HepG2 (cell line): ENCODE measurements around the gene DUSP16. TPM values are rescaled to one million over a fixed set of nuclear protein-coding genes. Genes with fewer than 3 reads are reported as not detected.

Experiments
- ATAC-seq: fragments of 200-7000 bp; cut with Tn5 transposase; 3 replicates; pipeline ENCODE4 v1.9.1; 2020; ENCODE audit warnings: mild to moderate bottlenecking, moderate library complexity
- BruUV-seq: library from RNA; stranded (reverse); fragments of 400-500 nt; replicated peaks from 2 replicates; lab custom pipeline; 2021; lab: Mats Ljungman, UMichigan
- CTCF ChIA-PET: fragments of 300-600 bp; formaldehyde crosslinking; extraction: SDS; loops from one replicate; lab custom pipeline; 2021; ENCODE audit warnings: low total read pairs, inconsistent platforms, low intra/inter-chr PET ratio; lab: Yijun Ruan, JAX
- POLR2A ChIA-PET: fragments of 350-600 bp; sonication (Branson Sonifier 250); formaldehyde crosslinking; loops from one replicate; lab custom pipeline; 2020; ENCODE audit warnings: antibody characterized with exemption, inconsistent platforms; lab: Yijun Ruan, JAX
- DNase-seq: peaks from one replicate; pipeline ENCODE4 v3.0.0-alpha.2; 2015; ENCODE audit warnings: low spot score
- FAIRE-seq: peaks from 3 replicates; lab custom pipeline; 2011; peaks lifted over from hg19 to GRCh38; lab: Jason Lieb, UNC
- H2AFZ ChIP-seq: one replicate; pipeline ENCODE4 v1.6.1; 2011; ENCODE audit warnings: low read length, inconsistent platforms
- H3K27ac ChIP-seq: fragments of 300-600 bp; 3 replicates; pipeline ENCODE4 v1.8.0; 2011; ENCODE audit warnings: mixed run types, mild to moderate bottlenecking, mixed read lengths, low read length, inconsistent platforms; ENCODE audit not compliant: insufficient read depth; ENCODE audit errors: extremely low read length
- H3K27me3 ChIP-seq, 2 experiments: fragments of 200-600 bp in 1 of 2; 2 replicates in 1 of 2; 3 replicates in 1 of 2; pipeline versions ENCODE4 v1.6.0 to v1.8.0; 2011; ENCODE audit warnings: low read length in 2 of 2, mild to moderate bottlenecking in 2 of 2, moderate library complexity in 2 of 2, inconsistent platforms in 1 of 2; ENCODE audit not compliant: insufficient read depth in 2 of 2, control insufficient read depth in 1 of 2
- H3K36me3 ChIP-seq, 2 experiments: fragments of 200-600 bp in 1 of 2; replicated peaks in 1 of 2; 2 replicates in 1 of 2; 3 replicates in 1 of 2; pipeline versions ENCODE4 v1.5.1 to v1.8.0; 2011; ENCODE audit warnings: low read length in 2 of 2, inconsistent platforms in 1 of 2; ENCODE audit not compliant: insufficient read depth in 2 of 2, control insufficient read depth in 1 of 2
- H3K4me1 ChIP-seq: 2 replicates; pipeline ENCODE4 v1.5.1; 2012; ENCODE audit warnings: low read length, inconsistent platforms; ENCODE audit not compliant: insufficient read depth
- H3K4me2 ChIP-seq: 2 replicates; pipeline ENCODE4 v1.6.0; 2011; ENCODE audit warnings: low read depth, low read length, inconsistent platforms
- H3K4me3 ChIP-seq, 3 experiments: fragments of 200-600 bp in 1 of 3; sonication (generic), shearing (Covaris generic) in 1 of 3; replicated peaks in 1 of 3; 2 replicates each; pipeline ENCODE4 v1.5.1; 2011 to 2016; ENCODE audit warnings: low read length in 3 of 3, inconsistent platforms in 2 of 3, low read depth in 2 of 3, mild to moderate bottlenecking in 2 of 3, control low read depth in 1 of 3, mixed read lengths in 1 of 3; ENCODE audit not compliant: insufficient read depth in 1 of 3
- H3K79me2 ChIP-seq: one replicate; pipeline ENCODE4 v1.6.1; 2011; ENCODE audit warnings: low read length, inconsistent platforms; ENCODE audit not compliant: insufficient read depth
- H3K9ac ChIP-seq: 2 replicates; pipeline ENCODE4 v1.6.0; 2011; ENCODE audit warnings: mild to moderate bottlenecking, low read depth, low read length, inconsistent platforms; ENCODE audit not compliant: insufficient read depth
- H3K9me3 ChIP-seq: 2 replicates; pipeline ENCODE4 v1.5.1; 2012; ENCODE audit warnings: mild to moderate bottlenecking, low read length
- H4K20me1 ChIP-seq: 2 replicates; pipeline ENCODE4 v1.6.0; 2011; ENCODE audit warnings: inconsistent platforms, mild to moderate bottlenecking, low read length, moderate library complexity; ENCODE audit not compliant: insufficient read depth
- CBX1 ChIP-seq: IDR thresholded peaks from one replicate; pipeline ENCODE4 v1.6.1; 2016; ENCODE audit warnings: antibody characterized with exemption, low read depth
- ERF ChIP-seq: IDR thresholded peaks from 2 replicates; pipeline ENCODE4 v1.6.1; 2018; ENCODE audit warnings: missing biosample characterization, missing genetic modification reagents
- FOXA1 ChIP-seq, 2 experiments: fragments of 450-650 bp in 1 of 2; sonication (generic) in 1 of 2; formaldehyde crosslinking in 1 of 2; IDR thresholded peaks; 2 replicates each; pipeline versions ENCODE4 v1.4.0 to v1.6.1; 2016 to 2020; ENCODE audit warnings: missing genetic modification reagents in 1 of 2
- FOXK2 ChIP-seq: fragments of 450-650 bp; IDR thresholded peaks from 2 replicates; pipeline ENCODE4 v1.6.1; 2016
- GATAD2A ChIP-seq: IDR thresholded peaks from 2 replicates; pipeline ENCODE4 v1.6.1; 2016
- MXD4 ChIP-seq: IDR thresholded peaks from 2 replicates; pipeline ENCODE4 v1.6.1; 2016; ENCODE audit warnings: mild to moderate bottlenecking, missing biosample characterization, missing genetic modification reagents
- MXI1 ChIP-seq: IDR thresholded peaks from 3 replicates; pipeline ENCODE4 v1.6.1; 2012; ENCODE audit warnings: low read depth, low read length, inconsistent platforms, borderline replicate concordance
- NFYB ChIP-seq: sonication (generic); formaldehyde crosslinking; IDR thresholded peaks from 2 replicates; pipeline ENCODE4 v1.4.0; 2020; ENCODE audit warnings: missing genetic modification reagents
- POLR2AphosphoS5 ChIP-seq: IDR thresholded peaks from 2 replicates; pipeline ENCODE4 v1.6.1; 2012; ENCODE audit warnings: low read depth, low read length
- POLR2G ChIP-seq: fragments of 200-400 bp; formaldehyde crosslinking; IDR thresholded peaks from 2 replicates; pipeline ENCODE4 v1.6.1; 2018; ENCODE audit warnings: mild to moderate bottlenecking, low read depth, low read length, moderate library complexity
- RFX1 ChIP-seq: fragments of 450-650 bp; IDR thresholded peaks from 2 replicates; pipeline ENCODE4 v1.6.1; 2017
- TEAD3 ChIP-seq: optimal IDR thresholded peaks from 2 replicates; pipeline ENCODE3; 2016; ENCODE audit warnings: borderline replicate concordance
- YY1 ChIP-seq: IDR thresholded peaks from 2 replicates; pipeline ENCODE4 v1.6.1; 2011; ENCODE audit warnings: low read length, low read depth, moderate library complexity, mild to moderate bottlenecking; ENCODE audit not compliant: insufficient read depth, insufficient replicate concordance
- ZBTB38 ChIP-seq: sonication (generic); formaldehyde crosslinking; IDR thresholded peaks from 2 replicates; pipeline ENCODE4 v1.5.1; 2020; ENCODE audit warnings: mild to moderate bottlenecking, missing genetic modification reagents
- ZNF17 ChIP-seq: sonication (generic); formaldehyde crosslinking; IDR thresholded peaks from 2 replicates; pipeline ENCODE4 v1.5.0; 2020; ENCODE audit warnings: mild to moderate bottlenecking, missing genetic modification reagents
- ZNF256 ChIP-seq: sonication (generic); formaldehyde crosslinking; conservative IDR thresholded peaks from 2 replicates; pipeline ENCODE4 v1.4.0; 2020; ENCODE audit warnings: missing genetic modification reagents
- ZNF629 ChIP-seq: sonication (generic); formaldehyde crosslinking; conservative IDR thresholded peaks from 2 replicates; pipeline ENCODE4 v1.5.0; 2020; ENCODE audit warnings: missing genetic modification reagents
- WGBS: methylation state at CpG from one replicate; pipeline ENCODE4 v1.1.6; 2017; ENCODE audit warnings: low lambda C conversion rate; 5-methylcytosine and 5-hydroxymethylcytosine counted together
- in situ Hi-C: cut with HindIII; loops from 2 replicates; pipeline ENCODE4 v1.10.0; 2017; ENCODE audit warnings: low pct_unique_long_range_greater_than_20kb; ENCODE audit not compliant: extremely low pct_ligation_motif_present
- intact Hi-C: fragments of 100-400 bp; cut with micrococcal nuclease; formaldehyde crosslinking; loops from one replicate; pipeline ENCODE4 v1.10.0; 2022; ENCODE audit not compliant: unreplicated experiment
- polyA plus RNA-seq, 8 experiments: library from polyadenylated mRNA; depleted of rRNA in 3 of 8; stranded (reverse) in 7 of 8; unstranded in 1 of 8; fragments of >200 nt; fragmentation: Illumina TruSeq in 4 of 8; extraction: Trizol in 4 of 8; gene quantifications; 2 replicates each; pipeline versions ENCODE4 v1.2.1 to v1.2.3, GENCODE V29; 2011 to 2016; ENCODE audit warnings: low read depth in 4 of 8, missing spikeins in 1 of 8, mixed read lengths in 1 of 8; ENCODE audit not compliant: insufficient read depth in 1 of 8
- total RNA-seq, 5 experiments: library from RNA; depleted of rRNA; stranded (reverse); fragments of >200 nt; fragmentation: Illumina TruSeq; extraction: Trizol; gene quantifications; 2 replicates each; pipeline ENCODE4 v1.2.3, GENCODE V29; 2016; ENCODE audit warnings: low read depth in 1 of 5
- TF ChIP-seq, protein P1 (sequence below): sonication (generic); formaldehyde crosslinking; IDR thresholded peaks from 2 replicates; pipeline ENCODE4 v1.4.0; 2020; ENCODE audit warnings: missing genetic modification reagents
- TF ChIP-seq, protein P2 (sequence below): IDR thresholded peaks from 2 replicates; pipeline ENCODE4 v1.6.1; 2018; ENCODE audit warnings: missing genetic modification reagents
- TF ChIP-seq, protein P3 (sequence below): IDR thresholded peaks from 2 replicates; pipeline ENCODE4 v1.6.1; 2018; ENCODE audit warnings: missing genetic modification reagents, mild to moderate bottlenecking, missing compliant biosample characterization
- TF ChIP-seq, protein P4 (sequence below): sonication (generic); formaldehyde crosslinking; IDR thresholded peaks from 2 replicates; pipeline ENCODE4 v1.4.0; 2020; ENCODE audit warnings: mild to moderate bottlenecking, missing genetic modification reagents

The DUSP16 gene
- total and polyA plus RNA-seq, 2 of the 13 experiments (the other 11 are each of a cell fraction or from before 2014, with no cell fraction given) = 45.7 to 46.6 TPM

DNA sequence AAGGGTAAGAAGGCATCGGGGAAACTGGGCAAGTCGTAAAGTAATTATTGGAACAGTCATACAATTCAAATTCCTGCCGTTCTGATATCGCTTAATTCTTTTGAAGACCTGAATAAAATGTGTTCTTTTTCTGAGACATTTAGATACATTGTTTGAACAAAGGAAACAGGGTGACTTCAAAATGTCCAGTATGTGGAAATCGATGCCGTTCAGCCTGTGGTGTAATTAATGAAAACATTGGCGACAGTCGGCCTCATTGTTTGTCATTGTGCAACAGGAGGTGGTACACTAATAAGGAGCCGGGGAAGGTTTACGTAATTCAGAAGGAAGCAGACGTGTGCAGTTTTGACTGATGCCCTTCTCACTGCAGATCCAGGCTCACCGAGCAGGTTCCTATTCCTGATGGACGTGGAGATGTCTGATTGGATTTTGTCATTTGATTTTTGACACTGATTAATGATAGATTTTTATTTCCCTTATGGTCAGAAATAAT is 113.1 kb downstream of the DUSP16 start:
- POLR2A ChIA-PET = interaction anchor here (0.7 to 1.5 kb wide), 3 partner anchors 37 to 52 kb away, joined by 3 to 8 read pairs (median 7); no protein-coding TSS in a partner anchor
- H3K27me3 ChIP-seq = no peaks in the 10 kb centered on the region
- DNase-seq (peak; percentile 98), ATAC-seq (peak; percentile 85), FAIRE-seq (peak; percentile 91)
- no peaks in the 10 kb centered on the region for H3K9me3 ChIP-seq
- peak overlapping the region; percentile 62 for H3K9ac ChIP-seq
- H3K4me3 ChIP-seq = peak overlapping the region in 1 of 3 experiments; percentile 26; a peak in 1 of 6 replicates
- H3K36me3 ChIP-seq = no peaks in the 10 kb centered on the region
- WGBS = 2% methylated on average over 13 of the region's 13 CpGs
- in situ Hi-C loops = no loop called here
- CTCF ChIA-PET = no interaction called here
- no peak overlapping the region for H2AFZ ChIP-seq
- H3K4me1 ChIP-seq = peaks cover 68% of the 10 kb centered on the region
- intact Hi-C loops = loop anchor here (2.0 kb wide), 1 partner anchor 51 kb away; no protein-coding TSS in a partner anchor
- no peaks in the 10 kb centered on the region for H3K79me2 ChIP-seq
- H4K20me1 ChIP-seq = no peaks in the 10 kb centered on the region
- no TSS peak for BruUV-seq
- H3K4me2 ChIP-seq = peak overlapping the region; percentile 70
- peak overlapping the region; percentile 75 for H3K27ac ChIP-seq
- TF ChIP-seq ZNF629 (0 out of 2 replicates have a peak, but pooled peaks have one; percentile 41), ZNF256 (no peak), MXD4 (CRISPR knock-in tag) (0 out of 2 replicates have a peak, but pooled peaks have one; percentile 55), POLR2AphosphoS5 (no peak), ERF (peak; percentile 77), NFYB (CRISPR knock-in tag) (no peak), RFX1 (no peak), ZBTB38 (CRISPR knock-in tag) (peak; percentile 28; the same call in 1 of the 2 replicates), YY1 (peak; percentile 8), TEAD3 (CRISPR knock-in tag) (peak; percentile 89), ZNF17 (CRISPR knock-in tag) (no peak), FOXK2 (peak; percentile 64; the same call in 1 of the 2 replicates), POLR2G (0 out of 2 replicates have a peak, but pooled peaks have one; percentile 11), MXI1 (peak; percentile 35; the same call in 1 of the 3 replicates), FOXA1 (IDR thresholded peaks at IDR 0.05) (peak; percentile 13; the same call in 1 of the 2 replicates), FOXA1 (CRISPR knock-in tag; IDR thresholded peaks at IDR 0.05) (peak; percentile 94), GATAD2A (peak; percentile 99), CBX1 (peak; percentile 20)
- TF ChIP-seq, protein P1, sequence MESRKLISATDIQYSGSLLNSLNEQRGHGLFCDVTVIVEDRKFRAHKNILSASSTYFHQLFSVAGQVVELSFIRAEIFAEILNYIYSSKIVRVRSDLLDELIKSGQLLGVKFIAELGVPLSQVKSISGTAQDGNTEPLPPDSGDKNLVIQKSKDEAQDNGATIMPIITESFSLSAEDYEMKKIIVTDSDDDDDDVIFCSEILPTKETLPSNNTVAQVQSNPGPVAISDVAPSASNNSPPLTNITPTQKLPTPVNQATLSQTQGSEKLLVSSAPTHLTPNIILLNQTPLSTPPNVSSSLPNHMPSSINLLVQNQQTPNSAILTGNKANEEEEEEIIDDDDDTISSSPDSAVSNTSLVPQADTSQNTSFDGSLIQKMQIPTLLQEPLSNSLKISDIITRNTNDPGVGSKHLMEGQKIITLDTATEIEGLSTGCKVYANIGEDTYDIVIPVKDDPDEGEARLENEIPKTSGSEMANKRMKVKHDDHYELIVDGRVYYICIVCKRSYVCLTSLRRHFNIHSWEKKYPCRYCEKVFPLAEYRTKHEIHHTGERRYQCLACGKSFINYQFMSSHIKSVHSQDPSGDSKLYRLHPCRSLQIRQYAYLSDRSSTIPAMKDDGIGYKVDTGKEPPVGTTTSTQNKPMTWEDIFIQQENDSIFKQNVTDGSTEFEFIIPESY = peak; percentile 85
- TF ChIP-seq, protein P2, sequence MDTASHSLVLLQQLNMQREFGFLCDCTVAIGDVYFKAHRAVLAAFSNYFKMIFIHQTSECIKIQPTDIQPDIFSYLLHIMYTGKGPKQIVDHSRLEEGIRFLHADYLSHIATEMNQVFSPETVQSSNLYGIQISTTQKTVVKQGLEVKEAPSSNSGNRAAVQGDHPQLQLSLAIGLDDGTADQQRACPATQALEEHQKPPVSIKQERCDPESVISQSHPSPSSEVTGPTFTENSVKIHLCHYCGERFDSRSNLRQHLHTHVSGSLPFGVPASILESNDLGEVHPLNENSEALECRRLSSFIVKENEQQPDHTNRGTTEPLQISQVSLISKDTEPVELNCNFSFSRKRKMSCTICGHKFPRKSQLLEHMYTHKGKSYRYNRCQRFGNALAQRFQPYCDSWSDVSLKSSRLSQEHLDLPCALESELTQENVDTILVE (CRISPR knock-in tag) = peak; percentile 72; the same call in 1 of the 2 replicates
- TF ChIP-seq, protein P3, sequence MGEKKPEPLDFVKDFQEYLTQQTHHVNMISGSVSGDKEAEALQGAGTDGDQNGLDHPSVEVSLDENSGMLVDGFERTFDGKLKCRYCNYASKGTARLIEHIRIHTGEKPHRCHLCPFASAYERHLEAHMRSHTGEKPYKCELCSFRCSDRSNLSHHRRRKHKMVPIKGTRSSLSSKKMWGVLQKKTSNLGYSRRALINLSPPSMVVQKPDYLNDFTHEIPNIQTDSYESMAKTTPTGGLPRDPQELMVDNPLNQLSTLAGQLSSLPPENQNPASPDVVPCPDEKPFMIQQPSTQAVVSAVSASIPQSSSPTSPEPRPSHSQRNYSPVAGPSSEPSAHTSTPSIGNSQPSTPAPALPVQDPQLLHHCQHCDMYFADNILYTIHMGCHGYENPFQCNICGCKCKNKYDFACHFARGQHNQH (CRISPR knock-in tag) = peak; percentile 100
- TF ChIP-seq, protein P4, sequence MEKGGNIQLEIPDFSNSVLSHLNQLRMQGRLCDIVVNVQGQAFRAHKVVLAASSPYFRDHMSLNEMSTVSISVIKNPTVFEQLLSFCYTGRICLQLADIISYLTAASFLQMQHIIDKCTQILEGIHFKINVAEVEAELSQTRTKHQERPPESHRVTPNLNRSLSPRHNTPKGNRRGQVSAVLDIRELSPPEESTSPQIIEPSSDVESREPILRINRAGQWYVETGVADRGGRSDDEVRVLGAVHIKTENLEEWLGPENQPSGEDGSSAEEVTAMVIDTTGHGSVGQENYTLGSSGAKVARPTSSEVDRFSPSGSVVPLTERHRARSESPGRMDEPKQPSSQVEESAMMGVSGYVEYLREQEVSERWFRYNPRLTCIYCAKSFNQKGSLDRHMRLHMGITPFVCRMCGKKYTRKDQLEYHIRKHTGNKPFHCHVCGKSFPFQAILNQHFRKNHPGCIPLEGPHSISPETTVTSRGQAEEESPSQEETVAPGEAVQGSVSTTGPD (CRISPR knock-in tag) = 0 out of 2 replicates have a peak, but pooled peaks have one; percentile 57
